ENCODE data around the gene SLC15A1.

SLC15A1 gene, protein sequence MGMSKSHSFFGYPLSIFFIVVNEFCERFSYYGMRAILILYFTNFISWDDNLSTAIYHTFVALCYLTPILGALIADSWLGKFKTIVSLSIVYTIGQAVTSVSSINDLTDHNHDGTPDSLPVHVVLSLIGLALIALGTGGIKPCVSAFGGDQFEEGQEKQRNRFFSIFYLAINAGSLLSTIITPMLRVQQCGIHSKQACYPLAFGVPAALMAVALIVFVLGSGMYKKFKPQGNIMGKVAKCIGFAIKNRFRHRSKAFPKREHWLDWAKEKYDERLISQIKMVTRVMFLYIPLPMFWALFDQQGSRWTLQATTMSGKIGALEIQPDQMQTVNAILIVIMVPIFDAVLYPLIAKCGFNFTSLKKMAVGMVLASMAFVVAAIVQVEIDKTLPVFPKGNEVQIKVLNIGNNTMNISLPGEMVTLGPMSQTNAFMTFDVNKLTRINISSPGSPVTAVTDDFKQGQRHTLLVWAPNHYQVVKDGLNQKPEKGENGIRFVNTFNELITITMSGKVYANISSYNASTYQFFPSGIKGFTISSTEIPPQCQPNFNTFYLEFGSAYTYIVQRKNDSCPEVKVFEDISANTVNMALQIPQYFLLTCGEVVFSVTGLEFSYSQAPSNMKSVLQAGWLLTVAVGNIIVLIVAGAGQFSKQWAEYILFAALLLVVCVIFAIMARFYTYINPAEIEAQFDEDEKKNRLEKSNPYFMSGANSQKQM
- total RNA-seq, result 0 reads per million in 2 donors

DNA sequence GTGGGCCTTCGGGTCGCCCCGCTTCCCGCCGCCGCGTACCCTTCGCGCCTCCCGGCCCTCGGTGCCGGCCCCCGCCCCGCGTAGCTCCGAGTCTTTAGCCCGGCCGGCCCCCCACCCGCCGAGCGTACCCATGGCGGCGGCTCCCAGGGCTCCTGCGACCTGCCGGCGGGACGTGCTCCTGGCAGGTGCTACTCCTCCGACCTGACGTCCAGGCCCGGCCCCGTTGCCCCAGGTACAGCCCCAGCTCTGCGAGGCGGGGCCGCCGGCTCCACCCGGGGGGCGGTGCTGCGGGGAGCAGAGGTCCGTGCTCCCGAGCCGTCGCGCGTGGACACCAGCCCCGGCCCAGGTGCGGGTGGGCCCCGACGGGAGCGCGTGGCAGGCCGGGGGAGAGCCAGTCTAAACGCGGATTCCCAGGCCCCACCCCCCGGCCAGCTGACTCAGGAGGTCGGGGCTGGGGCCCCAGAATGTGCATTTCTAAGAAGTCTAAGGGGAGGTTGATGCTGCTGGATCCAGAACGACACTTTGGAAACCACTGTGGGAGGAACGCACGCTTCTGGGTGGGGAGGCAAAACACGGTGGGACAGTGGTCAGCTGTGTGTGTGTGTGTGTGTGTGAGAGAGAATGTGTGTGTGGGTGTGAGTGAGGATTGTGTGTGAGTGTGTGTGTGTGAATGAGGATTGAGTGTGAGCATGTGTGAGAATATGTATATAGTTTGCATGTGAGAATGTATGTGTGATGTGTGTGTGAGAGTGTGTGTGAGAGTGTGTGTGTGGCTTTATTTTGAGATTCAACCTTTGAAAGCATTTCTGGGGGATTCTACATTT, at the start of gene SLC15A1:
TSS of gene SLC15A1 (minus strand) at position 206 of the 824 bp plus-strand sequence. CDS start at position 132, 74 bp downstream.
- DNase-seq, result no peak

DNA sequence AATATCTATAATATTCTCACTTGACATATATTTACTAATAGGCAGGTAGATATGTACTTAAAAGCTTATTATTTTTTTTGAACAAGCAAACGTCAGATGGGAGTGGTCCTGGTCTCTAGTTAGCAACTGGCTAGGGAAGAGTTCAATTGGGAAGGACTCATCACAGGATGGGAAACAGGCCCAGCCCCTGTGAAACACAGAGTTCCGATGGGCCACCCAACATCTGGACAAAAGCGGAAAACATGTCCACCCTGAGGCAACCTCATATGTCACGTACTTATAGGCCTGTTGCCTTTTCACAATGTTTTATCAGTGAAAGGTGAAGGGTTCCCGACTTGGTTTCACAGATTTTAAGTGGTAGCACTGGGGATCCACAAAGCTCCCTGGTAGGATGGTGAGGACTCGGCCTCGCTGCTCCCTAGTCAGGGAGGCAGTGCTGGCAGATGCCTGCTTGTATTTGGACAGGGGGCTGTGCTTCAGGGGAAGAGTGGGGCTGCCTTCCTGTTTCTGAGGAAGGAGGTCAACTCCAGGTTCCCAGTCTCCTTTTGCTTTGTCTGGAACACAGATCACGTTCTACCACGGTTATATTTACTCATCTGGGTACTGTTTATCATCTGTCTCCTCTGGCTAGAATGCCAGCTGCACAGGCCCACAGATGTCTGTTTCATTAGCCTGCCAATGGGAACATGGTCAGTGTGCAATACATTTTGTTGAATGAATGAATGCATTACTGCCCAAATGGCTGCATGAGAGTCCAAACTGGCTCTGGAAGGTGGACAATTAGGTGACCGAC, 49.4 kb upstream of the SLC15A1 start:
- no peak for DNase-seq

DNA sequence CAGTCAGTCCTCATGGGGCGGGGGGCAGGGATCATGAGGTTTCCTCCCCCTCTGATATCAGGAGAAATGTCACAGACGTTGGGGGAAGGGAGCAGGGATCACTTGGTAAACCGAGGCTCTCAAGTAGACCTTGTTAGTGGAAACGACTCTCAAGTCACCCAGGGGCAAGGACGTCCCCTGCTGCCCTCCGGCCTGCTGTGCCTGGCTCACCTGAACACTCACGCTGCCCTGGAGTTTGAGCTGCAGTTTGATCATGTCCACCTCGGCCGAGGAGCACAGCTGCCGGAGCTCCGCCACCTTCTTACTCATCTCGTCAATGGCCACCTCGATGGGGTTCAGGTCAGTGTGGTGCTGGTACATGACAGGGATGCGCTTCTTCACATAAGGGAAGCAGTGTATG, 47.6 kb upstream of the SLC15A1 start:
- DNase-seq, result no peak

DNA sequence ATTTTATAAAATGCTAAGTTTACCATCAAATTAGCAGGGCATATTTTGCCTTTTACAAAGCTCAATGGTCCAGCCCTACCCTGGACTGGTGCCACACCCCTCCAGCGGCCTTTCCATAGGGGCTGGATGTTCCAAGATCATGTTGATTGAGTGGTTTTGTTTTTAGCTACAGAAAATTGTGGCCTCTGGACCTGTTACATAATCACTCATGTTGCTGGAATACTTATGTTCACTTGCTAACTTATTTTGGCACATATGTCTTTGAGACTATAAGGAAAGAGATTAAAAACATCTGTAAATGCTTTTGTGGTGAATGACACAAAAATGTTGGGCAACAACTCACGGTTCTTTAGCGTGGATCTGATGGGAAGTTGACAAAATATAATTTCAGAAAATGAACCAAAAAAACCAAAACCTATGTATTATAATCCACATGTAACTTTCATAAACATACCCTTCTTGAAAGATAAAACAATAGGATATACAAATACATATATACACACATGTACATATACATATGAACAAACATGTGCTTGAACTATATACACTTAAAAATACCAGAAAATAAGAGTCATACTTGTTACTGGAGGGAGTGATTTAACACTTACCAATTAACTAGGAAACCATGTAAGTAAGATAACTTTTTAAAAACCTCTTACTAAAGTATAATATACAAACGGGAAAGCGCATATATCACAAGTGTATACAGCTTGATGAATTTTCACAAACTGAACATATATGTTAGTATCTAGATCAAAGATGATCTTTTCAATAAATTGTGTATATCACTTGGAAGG, 46.6 kb upstream of the SLC15A1 start:
- DNase-seq, result no peak

DNA sequence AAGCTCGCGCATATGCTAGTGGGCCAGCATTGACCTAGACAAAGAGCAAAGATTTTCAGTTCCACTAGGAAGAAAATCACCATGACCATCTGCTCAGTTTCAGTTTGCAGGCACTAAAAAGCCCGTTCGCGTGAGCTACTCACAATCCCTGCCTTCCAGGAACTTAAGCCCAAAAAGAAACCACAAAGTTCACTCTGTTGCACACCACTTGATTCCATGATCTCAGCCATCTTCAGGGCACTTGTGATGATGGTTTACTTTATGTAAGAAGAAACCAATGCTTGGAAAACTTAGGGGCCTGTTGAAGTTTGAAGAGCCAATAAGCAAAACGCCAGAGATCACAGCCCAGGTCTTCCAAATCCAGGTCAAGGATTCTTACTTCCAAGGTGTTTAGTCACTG, 45.0 kb upstream of the SLC15A1 start:
- no peak for DNase-seq

DNA sequence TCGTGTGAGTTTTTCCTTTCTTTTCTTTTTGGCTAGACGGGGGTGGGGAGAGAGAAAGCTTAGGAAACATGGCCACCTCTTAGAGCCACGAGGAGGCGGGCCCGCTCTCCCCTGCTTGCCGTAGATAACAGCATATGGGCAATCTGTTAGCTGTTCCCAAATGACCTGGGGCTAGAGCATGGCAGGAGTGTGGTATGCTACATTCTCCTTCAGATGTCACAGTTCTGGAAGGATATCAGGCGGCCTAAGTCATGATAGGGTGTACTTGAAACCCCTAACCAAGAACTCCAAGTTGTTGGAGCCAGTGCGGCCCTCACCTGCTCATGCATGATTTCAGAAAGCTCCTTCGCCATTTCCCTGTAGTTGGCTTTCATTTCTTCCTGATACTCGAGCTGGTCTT, 44.3 kb upstream of the SLC15A1 start:
- DNase-seq, result no peak

DNA sequence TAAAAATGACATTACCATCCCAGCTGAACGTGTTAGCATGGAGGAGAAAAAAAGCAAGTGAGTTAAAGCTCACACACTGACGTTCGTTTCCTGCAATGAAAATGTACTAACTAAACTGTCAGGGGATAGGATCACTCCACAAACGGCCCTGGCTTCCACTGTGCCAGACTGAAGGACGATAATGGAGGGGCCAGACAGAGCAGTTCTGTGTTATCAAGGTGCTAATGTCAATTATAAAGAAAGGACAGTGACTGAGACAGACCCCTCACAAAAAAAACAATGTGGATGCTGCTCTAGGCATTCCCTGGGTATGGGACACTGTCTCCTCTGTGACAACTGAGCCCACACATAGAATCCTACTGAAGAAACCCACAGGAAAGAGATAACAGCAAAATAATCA, 43.7 kb upstream of the SLC15A1 start:
- DNase-seq, result no peak

DNA sequence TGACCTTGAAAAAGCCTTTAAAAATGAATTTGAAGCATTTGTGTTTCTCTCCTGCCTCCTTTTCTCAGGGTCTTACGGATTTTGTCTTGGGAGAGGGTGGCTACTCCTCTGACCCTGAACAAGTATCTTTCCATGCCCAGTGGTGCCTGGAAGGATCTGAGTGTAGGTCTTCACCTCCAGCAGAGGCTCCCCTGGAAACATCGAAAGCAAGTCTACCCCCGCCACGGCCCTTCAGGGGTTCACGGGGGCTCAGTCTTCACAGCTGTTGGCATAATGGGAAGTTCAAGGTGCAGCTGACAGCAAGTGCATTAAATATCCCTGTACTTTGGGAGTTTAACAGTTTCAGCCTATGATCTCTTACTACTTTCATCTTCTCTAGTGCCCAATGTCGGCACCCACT, 42.7 kb upstream of the SLC15A1 start:
- DNase-seq, result no peak

DNA sequence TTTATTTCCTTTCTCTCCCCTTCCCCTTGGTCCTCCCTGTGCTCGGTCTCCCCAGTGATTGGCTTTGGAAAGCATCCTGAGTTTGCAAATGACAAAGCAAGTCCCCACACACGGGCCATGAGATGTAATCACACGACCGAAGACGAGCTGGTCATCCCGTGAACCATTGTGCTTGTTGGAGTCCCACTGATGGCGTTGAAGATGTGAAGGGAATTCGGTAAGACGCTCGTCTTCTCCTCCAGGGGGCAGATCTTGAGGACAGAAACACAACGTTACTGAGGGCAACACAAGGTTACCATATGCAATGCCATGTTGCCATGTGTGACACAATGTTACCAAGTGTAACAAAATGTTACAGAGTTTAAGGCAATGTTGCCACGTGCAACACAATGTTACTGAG, 42.0 kb upstream of the SLC15A1 start:
- no peak for DNase-seq

DNA sequence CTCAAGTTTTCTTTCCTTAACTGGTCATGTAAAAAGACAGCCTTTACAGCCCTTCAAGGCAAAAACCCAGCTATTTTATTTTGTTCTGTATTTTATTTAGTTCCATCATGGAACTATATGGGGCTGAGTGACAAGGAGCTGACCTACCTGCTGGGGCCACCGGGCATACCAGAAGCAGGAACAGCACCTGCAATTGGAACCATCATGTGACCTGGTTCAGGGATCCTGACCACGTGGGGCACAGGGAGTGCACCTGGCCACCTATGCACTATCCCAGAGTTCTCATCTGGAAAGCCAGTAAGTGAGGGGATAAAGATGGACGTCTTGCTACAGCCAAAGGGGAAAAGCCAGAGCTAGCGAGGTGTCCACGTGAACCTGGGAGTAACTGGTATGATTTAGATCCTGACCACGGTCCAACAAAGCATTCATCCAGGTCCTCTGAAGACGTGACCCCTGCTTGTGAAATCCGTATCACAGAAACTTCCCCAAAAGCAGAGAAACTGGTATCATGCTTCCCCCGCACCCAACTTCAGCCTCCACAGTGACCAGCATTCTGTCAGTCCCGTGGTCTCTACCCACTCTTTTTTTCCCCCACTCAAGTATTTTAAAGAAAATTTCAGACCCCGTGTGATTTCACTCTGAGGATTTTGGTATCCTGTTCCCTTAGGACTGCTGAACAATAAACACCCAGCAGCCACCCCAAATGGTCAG, 40.5 kb upstream of the SLC15A1 start:
- no peak for DNase-seq

DNA sequence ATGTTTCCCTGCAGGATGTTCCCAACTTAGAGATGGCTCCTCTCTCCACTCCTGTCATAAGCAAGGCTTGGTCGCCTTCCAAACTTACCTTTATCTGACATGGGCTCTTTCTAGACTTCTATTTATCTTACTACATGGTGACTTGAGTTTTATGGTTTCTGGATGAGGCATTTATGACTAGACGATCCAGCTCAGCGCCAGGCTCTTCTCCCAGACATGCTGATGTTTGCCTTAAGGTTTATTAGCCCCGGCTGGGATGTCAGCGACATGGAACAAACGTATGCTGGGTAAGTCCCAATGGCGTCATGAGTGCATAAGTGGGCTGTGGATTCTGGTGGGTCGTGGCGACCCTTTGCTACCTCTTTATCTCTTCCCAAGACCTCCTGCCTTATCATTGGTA, 39.8 kb upstream of the SLC15A1 start:
- DNase-seq, result no peak

DNA sequence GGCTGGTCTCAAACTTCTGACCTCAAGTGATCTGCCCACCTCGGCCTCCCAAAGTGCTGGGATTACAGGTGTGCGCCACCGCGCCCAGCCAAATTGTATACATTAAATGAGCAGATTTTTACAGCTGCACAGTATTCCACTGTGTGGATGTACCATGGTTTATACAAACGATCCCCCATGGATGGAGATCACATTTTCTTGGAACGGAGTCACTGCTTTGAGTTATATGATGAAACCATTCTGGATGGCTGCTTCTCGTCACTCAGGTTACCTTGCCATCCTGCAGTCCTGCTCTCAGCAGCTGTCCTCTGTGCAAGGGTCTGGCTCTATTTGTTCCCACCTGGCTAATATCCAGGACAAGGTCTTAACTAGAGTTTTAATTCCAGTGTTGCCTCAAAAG, 39.1 kb upstream of the SLC15A1 start:
- no peak for DNase-seq

DNA sequence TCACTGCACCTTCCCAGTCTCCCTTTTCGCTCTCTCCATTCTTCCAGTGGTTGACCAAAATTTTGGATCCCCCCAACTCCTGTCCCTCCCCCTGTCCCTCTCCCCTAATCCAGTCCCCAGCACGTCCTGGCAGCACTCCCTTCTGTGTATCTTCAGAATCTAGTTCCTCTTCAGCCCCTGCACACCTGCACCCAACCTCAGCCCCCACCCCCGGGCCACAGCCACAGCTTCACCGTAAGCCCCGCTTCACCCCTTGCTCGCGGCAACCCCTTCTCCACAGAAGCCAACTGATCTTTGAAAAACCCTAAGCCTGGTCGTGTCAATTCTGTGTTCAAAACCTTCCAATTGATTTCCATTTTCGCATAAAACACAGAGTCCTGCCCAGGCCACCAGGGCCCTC, 35.5 kb upstream of the SLC15A1 start:
- no peak for DNase-seq

DNA sequence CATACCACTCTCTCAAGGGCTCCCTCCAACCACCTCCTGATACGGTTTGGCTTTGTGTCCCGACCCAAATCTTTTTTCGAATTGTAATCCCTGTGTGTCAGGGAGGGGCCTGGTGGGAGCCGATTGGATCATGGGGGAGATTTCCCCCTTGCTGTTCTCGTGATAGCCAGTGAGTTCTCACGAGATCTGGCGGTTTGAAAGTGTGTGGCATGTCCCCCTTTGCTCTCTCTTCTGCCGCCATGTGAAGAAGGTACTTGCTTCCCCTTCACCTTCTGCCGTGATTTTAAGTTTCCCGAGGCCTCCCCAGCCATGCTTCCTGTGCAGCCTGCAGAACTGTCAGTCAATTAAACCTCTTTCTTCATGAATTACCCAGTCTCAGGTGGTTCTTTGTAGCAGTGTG, 34.7 kb upstream of the SLC15A1 start:
- no peak for DNase-seq

DNA sequence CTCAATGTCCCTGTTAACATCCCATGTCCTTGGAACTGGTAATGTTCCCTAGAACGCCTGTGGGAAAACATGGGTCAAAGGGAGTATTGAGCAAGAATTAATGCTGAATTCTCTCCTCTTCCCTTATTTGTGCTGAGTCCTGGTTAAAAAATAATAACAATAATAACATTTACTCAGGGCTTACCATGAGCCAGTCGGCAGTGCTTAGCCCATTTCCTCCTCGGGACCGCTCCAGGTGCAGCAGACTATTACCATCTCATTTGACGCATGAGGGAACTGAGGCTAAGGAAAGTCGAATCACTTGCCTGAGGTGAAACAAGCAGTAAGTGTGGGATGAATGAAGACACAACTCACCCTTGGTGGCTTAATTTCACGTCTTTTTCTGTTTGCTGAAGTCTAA, 33.6 kb upstream of the SLC15A1 start:
- no peak for DNase-seq

DNA sequence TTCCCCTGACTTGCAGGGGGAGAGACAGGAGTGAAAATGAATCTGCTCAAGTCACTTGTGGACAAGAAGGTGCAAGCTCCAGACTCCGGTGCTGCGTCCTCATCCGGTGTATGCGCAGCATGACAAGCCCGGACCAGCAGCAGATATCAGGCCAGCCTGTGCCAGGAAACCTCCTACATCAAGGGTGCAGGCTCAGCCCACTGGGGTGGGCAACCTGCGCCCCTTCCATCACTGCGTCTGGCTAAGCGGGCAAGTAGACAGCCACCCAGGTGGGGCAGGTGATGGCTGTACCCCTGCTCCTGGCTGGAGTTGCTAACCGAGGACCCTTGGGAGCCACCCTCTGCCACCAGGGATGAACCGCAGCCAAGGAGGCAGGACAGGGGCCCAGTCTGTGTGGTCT, 32.9 kb upstream of the SLC15A1 start:
- no peak for DNase-seq

DNA sequence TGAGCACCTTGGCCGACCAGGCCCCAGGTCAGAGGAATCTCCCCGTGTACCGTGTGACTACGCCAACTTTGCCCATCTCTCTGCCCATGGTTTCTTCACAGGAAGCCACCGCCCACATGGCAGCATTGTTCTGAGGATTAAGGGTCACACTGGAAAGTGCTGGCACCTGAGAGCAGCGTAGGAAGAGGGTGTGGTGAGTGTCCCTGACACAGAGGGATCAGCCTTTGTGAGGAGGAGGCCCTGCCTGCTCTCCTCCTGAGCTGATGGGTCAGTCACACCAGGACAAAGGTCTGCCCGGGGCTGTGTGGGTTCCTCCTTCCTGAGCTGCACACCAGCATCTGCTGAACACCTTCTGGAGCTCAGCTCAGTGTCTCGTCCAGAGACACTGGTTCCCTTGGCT, 32.2 kb upstream of the SLC15A1 start:
- DNase-seq, result no peak

DNA sequence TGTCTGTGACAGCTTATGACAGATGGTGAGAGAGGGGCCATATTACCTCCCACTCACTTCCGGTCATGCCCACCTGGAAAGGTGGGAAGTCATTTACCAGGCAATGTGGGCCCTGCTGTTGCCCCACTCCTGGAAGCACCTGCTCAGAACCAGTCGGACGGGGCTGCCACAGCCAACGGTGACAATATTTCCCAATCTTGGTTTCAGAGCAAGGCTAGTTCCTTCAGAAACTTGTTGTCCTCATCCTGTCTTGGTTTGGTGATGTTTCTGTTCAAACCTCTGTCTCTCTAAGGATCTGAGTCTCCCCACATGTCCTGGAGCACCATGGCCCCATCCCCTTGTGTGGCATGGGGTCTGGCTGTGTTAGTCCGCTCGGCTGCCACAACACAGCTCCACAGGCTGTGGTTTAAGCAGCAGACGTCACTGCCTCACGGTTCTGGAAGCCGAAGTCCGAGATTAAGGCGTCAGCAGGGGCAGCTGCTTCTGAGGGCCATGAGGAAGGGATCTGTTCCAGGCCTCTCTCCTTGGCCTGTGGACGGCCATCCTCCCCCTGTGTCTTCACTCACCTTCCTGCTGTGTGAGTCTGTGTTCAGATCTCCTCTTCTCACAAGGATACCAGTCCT, 31.5 kb upstream of the SLC15A1 start:
- no peak for DNase-seq

DNA sequence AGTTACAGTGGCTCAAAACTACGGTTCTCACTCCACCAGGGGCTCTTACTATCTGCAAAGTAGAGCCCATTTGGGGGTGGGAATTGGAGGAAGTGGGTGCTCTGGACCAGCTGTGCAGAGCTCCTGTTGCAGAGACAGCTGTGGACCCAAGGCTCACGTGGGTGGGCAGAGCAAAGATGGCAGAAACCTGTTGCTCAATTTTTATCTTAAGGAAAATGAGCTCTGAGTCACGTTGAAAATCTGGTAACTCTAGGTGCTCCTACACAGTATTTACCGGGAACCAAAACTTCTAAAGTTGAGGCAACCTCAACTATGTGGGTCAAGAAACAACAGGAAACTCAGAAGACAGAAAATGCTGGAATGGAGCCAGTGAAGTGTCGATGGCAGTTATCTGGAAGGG, 30.2 kb upstream of the SLC15A1 start:
- no peak for DNase-seq

DNA sequence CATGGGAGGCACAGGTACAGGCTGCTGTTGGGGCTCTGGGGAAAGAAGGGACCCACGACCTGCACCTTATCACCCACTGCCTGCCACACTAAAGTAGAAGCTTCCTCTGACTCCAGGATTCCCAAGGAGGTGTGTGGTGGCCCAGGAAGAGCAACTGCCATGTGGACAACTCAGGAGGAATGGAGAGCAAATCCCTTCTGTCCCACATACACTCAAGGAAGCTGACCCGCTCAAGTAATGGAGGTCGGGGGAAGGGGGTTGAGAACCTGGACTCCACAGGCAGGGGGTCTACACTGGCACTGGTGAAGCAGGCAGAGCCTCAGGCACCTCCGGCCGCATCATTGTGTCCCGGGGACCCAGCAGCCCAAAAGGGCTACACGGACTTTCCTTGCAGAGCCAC, 29.4 kb upstream of the SLC15A1 start:
- no peak for DNase-seq

DNA sequence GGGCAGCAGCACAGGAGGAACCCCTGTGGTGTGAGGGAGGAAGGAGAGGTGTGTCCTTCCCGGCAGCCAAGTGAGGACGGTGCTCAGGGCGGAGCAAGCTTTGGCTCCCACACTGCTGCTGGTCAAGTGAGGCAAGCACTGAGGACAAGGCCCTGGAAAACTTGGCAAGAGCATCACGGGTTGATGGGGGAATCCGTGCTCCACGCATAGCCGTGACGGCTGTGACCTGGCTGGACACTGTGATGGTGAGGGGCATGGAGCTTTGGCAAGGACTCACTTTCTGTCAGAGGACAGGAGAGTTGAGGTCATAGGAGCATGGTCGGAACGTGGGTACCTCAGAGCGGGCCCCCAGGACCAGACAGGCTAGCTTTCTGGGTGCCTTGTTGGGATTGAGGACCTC, 29.0 kb upstream of the SLC15A1 start:
- no peak for DNase-seq

All from T-helper 9 cell (primary cell).